HepG2 (cell line): ENCODE measurements around the gene DENND2A. TPM values are rescaled to one million over a fixed set of nuclear protein-coding genes. Genes with fewer than 3 reads are reported as not detected.

Source experiments
- CEBPB ChIP-seq: IDR thresholded peaks from 2 replicates; pipeline ENCODE4 v1.6.1; 2011; ENCODE audit warnings: low read depth, low read length, improper control_type of control experiment, borderline replicate concordance
- FOSL2 ChIP-seq: sonication (generic); formaldehyde crosslinking; IDR thresholded peaks from 2 replicates; pipeline ENCODE4 v1.4.0; 2020; ENCODE audit warnings: missing genetic modification reagents
- GTF3A ChIP-seq: sonication (generic); formaldehyde crosslinking; conservative IDR thresholded peaks from 2 replicates; pipeline ENCODE4 v1.4.0; 2020; ENCODE audit warnings: mild to moderate bottlenecking, missing genetic modification reagents
- MATR3 ChIP-seq: sonication (generic); formaldehyde crosslinking; IDR thresholded peaks from 2 replicates; pipeline ENCODE4 v1.4.0; 2020; ENCODE audit warnings: missing genetic modification reagents
- MED1 ChIP-seq: sonication (generic); formaldehyde crosslinking; IDR thresholded peaks from 2 replicates; pipeline ENCODE4 v1.4.0; 2020; ENCODE audit warnings: missing genetic modification reagents
- MTERF4 ChIP-seq: sonication (generic); formaldehyde crosslinking; IDR thresholded peaks from 2 replicates; pipeline ENCODE4 v1.8.0; 2023; ENCODE audit warnings: mild to moderate bottlenecking, missing genetic modification reagents
- NRL ChIP-seq: sonication (generic); formaldehyde crosslinking; IDR thresholded peaks from 2 replicates; pipeline ENCODE4 v1.5.0; 2020; ENCODE audit warnings: missing genetic modification reagents, mild to moderate bottlenecking, moderate library complexity, borderline replicate concordance
- POLR2AphosphoS5 ChIP-seq: IDR thresholded peaks from 2 replicates; pipeline ENCODE4 v1.6.1; 2012; ENCODE audit warnings: low read depth, low read length
- PRMT3 ChIP-seq: sonication (generic); formaldehyde crosslinking; IDR thresholded peaks from 2 replicates; pipeline ENCODE4 v1.8.1; 2022; ENCODE audit warnings: low read depth, mild to moderate bottlenecking, moderate library complexity, missing genetic modification reagents, borderline replicate concordance
- REPIN1 ChIP-seq: sonication (generic); formaldehyde crosslinking; IDR thresholded peaks from 2 replicates; pipeline ENCODE4 v1.8.0; 2022; ENCODE audit warnings: missing genetic modification reagents, low read depth, mild to moderate bottlenecking, borderline replicate concordance
- ZBTB34 ChIP-seq: sonication (generic); formaldehyde crosslinking; IDR thresholded peaks from 2 replicates; pipeline ENCODE4 v1.8.0; 2022; ENCODE audit warnings: mild to moderate bottlenecking, missing genetic modification reagents
- ZNF142 ChIP-seq: sonication (generic); formaldehyde crosslinking; IDR thresholded peaks from 2 replicates; pipeline ENCODE4 v1.4.0; 2020; ENCODE audit warnings: missing genetic modification reagents
- ZNF326 ChIP-seq: sonication (generic); formaldehyde crosslinking; IDR thresholded peaks from 2 replicates; pipeline ENCODE4 v1.4.0; 2020; ENCODE audit warnings: missing genetic modification reagents, borderline replicate concordance
- ZNF350 ChIP-seq: sonication (generic); formaldehyde crosslinking; IDR thresholded peaks from 2 replicates; pipeline ENCODE4 v1.4.0; 2020; ENCODE audit warnings: mild to moderate bottlenecking, low read depth, missing genetic modification reagents, borderline replicate concordance
- ZNF468 ChIP-seq: sonication (generic); formaldehyde crosslinking; IDR thresholded peaks from 2 replicates; pipeline ENCODE4 v1.8.0; 2022; ENCODE audit warnings: mild to moderate bottlenecking, moderate library complexity, missing genetic modification reagents
- ZNF563 ChIP-seq: sonication (generic); formaldehyde crosslinking; IDR thresholded peaks from 2 replicates; pipeline ENCODE4 v1.8.0; 2022; ENCODE audit warnings: mild to moderate bottlenecking, moderate library complexity, missing genetic modification reagents
- ZNF7 ChIP-seq: IDR thresholded peaks from 2 replicates; pipeline ENCODE4 v1.6.1; 2016; ENCODE audit warnings: missing biosample characterization, missing genetic modification reagents
- ZNF772 ChIP-seq: sonication (generic); formaldehyde crosslinking; IDR thresholded peaks from 2 replicates; pipeline ENCODE4 v1.5.0; 2020; ENCODE audit warnings: mild to moderate bottlenecking, missing genetic modification reagents
- polyA plus RNA-seq, 8 experiments: library from polyadenylated mRNA; depleted of rRNA in 3 of 8; stranded (reverse) in 7 of 8; unstranded in 1 of 8; fragments of >200 nt; fragmentation: Illumina TruSeq in 4 of 8; extraction: Trizol in 4 of 8; gene quantifications; 2 replicates each; pipeline versions ENCODE4 v1.2.1 to v1.2.3, GENCODE V29; 2011 to 2016; ENCODE audit warnings: low read depth in 4 of 8, missing spikeins in 1 of 8, mixed read lengths in 1 of 8; ENCODE audit not compliant: insufficient read depth in 1 of 8
- total RNA-seq, 5 experiments: library from RNA; depleted of rRNA; stranded (reverse); fragments of >200 nt; fragmentation: Illumina TruSeq; extraction: Trizol; gene quantifications; 2 replicates each; pipeline ENCODE4 v1.2.3, GENCODE V29; 2016; ENCODE audit warnings: low read depth in 1 of 5

DENND2A gene
- total and polyA plus RNA-seq, 2 of the 13 experiments (the other 11 are each of a cell fraction or from before 2014, with no cell fraction given) = not detected

- TF ChIP-seq ZNF142 (CRISPR knock-in tag) (no peak; the same call in 1 of the 2 replicates), FOSL2 (CRISPR knock-in tag) (peak; percentile 34; the same call in 1 of the 2 replicates), PRMT3 (CRISPR knock-in tag) (no peak), CEBPB (no peak), MTERF4 (CRISPR knock-in tag) (no peak), ZNF468 (CRISPR knock-in tag) (no peak), ZNF7 (no peak), ZNF772 (CRISPR knock-in tag) (no peak), NRL (CRISPR knock-in tag) (peak; percentile 76; the same call in 1 of the 2 replicates), GTF3A (no peak), POLR2AphosphoS5 (peak; percentile 53), MED1 (CRISPR knock-in tag) (peak; percentile 71), ZNF326 (CRISPR knock-in tag) (no peak), MATR3 (CRISPR knock-in tag) (no peak), REPIN1 (CRISPR knock-in tag) (peak; percentile 66; the same call in 1 of the 2 replicates), ZNF563 (peak; percentile 78), ZNF350 (CRISPR knock-in tag) (peak; percentile 42; the same call in 1 of the 2 replicates), ZBTB34 (CRISPR knock-in tag) (no peak)
Observed at GRCh38 chr7:140479062-140479738, 161.4 kb downstream of the DENND2A start, which contains the start of gene MKRN1 (continued).
